HG03045 (cell line): ENCODE measurements around the gene FSIP1.

ENCODE experiments used
- ATAC-seq: cut with Tn5 transposase; IDR thresholded peaks from one replicate; pipeline ENCODE4 v1.9.1; 2021; ENCODE audit warnings: mild to moderate bottlenecking, moderate library complexity; ENCODE audit not compliant: unreplicated experiment

FSIP1 gene

DNA sequence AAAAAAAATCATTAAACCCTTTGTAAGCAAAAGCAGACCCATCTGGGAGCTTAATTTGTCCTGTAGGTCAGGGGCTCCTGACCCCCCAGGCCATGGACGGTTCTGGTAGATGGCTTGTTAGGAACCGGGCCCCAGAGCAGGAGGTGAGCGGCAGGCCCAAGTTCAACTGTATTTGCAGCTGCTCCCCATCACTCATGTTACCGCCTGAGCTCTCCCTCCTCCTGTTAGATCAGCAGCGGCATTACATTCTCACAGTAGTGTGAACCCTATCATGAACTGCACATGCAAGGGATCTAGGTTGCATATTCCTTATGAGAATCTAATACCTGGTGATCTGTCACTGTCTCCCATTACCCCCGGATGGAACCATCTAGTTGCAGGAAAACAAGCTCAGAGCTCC lies 60.7 kb downstream of the FSIP1 start:
- ATAC-seq = no peak

DNA sequence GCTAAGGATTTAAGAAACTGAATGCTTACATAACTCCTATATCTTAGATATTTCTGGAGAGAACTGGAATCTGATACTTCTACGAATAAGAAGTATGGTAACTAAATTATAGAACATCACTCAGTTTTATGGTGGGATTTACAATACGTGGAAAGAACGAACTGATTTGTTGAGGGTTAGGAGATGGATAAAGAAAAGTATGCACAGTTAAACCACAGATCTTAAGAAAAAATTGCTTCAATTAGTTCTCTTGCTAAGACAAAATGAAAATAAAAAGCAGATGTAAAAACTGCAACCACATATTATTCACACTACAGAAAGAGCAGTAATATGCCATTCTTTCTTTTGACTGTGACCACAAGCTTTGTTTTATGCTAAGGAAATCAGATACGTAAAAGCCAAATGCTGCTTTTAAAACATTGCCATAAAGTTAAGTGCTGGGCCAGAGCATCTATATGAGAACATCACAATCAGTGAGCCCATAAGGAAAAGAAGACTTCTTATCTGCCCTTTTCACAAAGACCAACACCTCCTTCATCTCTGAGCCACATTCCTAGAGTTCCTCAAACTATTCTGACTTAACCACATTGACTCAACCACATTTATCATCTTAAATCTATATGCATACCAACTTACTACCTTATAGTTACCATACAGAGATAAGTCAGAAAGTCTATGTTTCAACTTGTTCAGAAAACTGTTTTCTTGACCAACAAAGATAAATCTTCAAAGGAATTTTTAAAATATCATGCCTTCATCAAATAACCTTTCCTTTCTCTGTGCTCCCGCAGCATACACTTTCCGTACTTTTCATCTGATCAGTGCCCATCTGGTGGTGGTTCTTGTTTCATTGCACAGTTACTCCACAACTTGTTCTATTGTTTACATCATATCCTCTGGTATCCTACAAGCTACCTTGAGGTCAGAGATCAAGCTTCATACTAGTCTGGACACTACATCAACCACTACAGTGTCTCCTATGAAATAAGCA lies 61.7 kb downstream of the FSIP1 start:
- no peak for ATAC-seq

DNA sequence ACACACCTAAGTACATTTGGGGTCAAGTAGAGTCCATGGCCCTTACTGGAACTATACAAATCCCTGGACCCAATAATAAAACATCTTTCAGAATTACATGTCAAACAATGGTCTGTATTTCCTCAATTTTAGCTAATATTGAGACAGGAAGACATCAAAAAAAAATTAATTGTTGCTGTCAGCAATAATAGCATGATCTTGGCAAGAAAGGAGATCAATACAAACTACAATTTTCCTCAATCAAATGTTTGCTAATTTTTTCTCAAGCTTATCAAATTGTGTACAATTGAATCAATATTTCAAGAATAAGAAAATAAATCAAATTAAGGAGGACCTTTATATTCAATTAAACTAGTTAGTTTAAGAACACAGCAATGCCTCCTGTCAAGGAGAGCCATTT lies 62.6 kb downstream of the FSIP1 start:
- no peak for ATAC-seq

DNA sequence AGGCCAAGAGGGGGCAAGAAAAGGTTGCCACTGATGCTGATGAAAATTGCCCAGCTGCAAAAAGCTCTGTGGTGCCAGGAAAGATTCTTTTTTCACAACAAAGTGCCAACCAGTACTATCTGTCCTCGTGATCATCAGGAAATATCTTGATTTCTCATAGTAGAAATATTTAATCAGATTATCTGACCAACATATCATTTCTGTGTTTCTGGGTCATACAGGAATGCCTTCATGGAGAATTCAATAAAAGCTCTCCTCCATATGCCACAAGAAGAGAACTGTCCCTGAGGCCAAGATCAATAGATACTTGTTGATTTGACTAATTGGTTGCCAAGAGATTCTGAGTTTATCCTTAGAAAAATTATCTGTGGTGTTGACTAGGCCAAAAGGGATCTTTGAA lies 63.5 kb downstream of the FSIP1 start:
- no peak for ATAC-seq

DNA sequence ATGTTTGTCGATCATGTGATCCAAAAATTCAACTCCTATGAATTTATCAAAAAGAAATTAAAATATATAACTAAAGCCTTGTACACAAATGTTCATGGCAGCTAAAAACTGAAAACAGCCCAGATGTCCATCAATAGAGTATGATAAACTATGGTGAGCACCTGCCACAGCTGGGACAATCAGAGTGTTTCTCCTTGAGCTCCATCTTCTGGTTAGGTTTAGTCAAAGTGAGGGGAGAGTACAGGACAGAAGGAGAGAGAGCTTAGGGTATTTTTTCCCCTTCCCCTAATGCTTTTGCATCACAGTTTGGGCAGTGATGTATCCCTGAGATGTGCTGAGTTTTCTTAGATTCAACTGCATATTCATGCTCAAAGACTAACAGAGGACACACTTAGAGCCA lies 65.5 kb downstream of the FSIP1 start:
- ATAC-seq = no peak

DNA sequence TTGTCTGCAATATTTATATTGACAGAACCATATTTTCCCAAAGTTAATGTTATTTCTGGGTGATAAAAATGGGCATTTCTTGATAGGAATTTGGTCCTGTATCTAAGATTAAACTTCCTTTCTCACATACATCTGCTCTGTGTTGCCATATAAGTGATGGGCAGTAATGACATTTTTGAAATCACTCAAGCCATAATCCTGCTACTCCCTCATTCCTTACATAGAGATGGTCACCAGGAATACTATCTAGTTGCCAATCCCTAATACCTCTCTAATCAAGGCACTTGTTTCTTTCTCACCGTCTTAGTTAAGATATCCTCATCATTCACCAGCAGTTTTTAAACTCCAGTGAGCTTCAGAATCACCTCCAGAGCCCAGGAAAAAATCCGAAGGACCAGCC lies 68.4 kb downstream of the FSIP1 start:
- no peak for ATAC-seq

DNA sequence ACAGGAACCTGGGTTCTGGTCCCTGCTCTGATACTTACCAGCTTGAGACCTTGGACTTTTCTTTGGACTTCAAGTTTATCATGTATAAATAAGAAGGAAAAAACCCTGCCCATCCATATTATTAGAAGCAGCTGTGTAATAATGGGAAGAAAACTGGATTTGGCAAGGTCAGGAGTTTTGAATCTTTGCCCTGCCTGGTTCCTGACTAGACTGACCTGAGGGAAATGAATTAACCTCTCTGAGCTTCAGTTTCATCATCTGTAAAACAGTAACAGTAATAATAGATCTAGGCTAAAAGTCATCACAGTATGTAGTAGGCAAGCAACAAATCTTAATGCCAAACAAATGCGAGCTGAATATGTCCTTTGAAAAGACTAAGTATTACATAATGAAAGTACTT lies 68.8 kb downstream of the FSIP1 start:
- ATAC-seq = no peak

DNA sequence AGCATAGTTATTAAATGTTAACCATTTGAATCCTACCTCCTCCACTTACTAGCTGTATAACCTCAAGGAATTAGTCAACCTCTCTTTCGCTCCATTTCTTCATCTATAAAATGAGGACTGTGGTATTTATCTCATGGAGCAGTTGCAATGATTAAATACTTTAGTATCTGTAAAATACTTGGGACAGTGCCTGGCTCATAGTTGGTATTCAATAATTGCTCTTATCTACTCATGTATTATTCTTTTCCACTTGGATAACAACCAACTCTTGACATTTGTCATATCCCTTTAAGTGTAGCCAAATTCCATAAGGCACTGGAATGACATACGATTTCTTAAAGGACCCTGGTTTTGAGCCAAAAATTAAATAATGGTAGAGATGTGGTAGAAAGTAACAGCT lies 72.0 kb downstream of the FSIP1 start:
- no peak for ATAC-seq

DNA sequence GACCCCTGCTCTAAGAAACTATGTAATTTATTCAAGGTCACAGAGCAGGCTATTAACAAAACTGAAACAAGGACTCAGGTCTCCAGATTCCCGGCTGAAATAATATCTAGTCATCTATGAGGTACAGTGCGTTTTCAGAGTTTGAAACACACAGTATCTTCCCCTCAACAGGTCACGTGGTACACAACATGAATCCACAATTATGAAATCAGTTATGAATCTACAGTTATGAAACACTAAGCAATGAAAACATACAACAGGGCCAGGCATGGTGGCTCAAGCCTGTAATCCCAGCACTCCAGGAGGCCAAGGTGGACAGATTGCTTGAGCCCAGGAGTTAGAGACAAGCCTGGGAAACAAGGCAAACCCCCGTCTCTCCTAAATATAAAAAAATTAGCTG lies 72.7 kb downstream of the FSIP1 start:
- ATAC-seq = no peak

DNA sequence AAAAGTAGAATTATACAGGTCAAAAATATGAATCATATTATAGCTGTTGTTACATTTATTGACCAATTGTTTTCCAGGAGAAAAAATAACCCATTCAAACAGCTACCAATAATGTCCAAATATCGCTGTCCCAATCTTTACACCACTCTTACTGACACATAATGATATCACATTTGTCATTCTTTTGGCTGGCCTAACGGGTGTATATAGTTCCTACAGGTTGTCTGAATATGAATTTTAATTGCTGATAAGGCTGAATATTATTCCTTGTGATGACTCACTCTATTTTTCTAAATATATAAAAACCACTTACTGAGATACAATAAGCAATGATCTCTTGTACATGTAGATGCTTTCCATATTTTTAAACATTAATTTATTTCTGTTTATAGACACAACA lies 76.4 kb downstream of the FSIP1 start:
- ATAC-seq = no peak

DNA sequence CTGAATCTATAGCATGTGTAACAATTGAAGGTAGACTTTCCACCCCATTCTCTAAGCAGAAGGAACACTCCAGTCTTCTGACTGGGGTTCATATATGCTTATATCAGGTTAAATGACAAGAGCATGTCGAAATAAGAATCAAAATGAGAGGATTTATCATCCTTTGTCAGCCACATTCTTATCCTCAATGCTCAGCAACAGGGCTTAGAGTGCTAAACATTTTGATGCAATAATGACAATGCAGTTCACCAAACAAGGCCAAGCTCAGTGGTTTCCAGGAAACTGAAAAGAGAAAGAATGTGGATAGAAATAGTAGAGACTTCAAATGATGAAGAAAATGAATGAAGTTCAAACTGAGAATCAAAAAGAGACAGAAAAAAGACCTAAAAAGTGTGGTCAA lies 78.0 kb downstream of the FSIP1 start:
- no peak for ATAC-seq

DNA sequence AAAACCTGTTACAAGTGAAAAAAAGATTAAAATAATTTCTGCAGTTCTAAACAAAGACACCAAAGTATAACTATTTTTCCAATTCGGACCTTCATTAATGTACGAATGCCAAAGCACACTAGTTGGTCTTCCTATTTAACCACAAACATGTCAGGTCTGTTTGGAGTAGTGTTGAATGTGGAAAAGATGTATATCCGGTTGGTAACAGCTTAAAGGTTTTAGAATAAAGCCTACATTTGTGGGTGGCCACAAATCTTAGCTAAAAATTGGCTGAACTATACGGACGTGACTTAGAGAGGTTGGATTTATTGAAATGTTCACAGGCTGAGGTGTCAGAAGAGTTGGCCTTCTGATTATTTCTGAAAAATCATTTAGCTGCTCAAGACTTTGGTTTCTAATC lies 78.4 kb downstream of the FSIP1 start:
- no peak for ATAC-seq

DNA sequence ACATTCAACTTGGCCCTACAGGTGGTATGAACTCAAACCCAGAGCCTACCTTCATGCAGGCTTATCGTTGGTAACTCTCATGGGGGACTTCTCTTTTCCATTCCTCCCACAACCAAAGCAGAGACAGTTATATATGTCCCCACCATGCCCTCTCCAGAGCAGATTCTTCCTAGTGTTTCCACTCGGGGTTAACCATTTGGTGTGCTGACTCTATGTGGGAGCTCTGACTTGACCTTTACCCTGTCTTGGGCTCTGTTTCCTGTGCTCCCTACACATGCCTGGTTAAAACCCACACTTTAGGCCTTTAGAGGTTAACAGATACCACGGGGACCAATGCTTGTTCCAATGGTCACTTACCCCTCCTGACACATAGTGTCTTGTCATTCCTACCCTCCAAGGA lies 80.7 kb downstream of the FSIP1 start:
- ATAC-seq = no peak

DNA sequence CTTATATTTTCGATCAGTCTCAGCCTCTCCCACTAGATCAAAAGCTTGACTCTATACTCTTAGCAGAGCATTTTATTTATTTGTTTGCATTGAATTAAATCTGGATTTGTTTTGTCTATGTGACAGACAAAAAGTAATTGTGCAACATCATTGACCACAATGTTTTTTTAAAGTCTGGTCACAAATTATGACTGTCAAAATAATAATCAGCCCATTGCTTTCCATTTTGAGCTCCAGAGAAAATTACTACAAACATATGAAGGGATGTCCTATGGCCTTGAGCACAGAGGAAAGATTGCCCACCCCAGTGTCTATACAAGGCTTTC lies 82.3 kb downstream of the FSIP1 start:
- ATAC-seq = no peak

DNA sequence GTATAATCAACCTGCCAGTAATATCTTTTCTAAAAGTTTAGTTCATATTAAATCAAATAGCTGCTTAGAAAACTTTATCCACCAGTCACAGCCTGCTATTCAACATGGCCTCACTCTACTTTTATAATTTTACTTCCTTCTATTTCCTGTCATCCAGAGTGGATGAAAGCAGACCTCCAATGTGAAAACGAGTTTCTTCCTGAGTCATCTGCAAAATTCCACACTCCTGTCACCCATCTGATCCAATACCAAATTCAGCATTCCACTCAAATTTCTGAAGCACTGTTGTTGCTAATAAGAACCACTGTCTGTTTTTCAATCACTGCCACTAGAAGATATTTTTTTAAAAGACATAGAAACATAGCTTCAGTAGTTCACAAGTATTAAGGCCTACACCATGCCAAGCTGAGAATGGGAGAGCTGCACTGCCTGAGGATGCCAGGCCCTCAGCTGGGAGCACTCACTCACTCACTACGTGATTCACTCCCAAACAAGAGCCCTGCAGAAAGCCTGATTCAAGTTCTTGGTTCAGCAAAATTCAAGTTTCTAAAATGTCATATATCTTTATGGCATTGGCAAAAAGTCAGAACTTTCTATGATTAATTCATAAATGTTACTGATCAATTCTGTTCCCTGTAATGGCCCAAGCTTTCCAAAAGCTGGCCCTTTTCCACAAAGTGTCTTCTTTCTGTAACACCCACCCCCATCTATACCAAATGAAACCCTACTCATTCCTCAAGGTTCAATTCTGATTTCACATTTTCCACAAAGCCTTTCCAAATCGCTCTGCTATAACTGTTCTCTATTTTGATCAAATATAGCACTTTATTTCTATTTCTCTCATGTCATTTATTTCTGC lies 82.9 kb downstream of the FSIP1 start:
- no peak for ATAC-seq

DNA sequence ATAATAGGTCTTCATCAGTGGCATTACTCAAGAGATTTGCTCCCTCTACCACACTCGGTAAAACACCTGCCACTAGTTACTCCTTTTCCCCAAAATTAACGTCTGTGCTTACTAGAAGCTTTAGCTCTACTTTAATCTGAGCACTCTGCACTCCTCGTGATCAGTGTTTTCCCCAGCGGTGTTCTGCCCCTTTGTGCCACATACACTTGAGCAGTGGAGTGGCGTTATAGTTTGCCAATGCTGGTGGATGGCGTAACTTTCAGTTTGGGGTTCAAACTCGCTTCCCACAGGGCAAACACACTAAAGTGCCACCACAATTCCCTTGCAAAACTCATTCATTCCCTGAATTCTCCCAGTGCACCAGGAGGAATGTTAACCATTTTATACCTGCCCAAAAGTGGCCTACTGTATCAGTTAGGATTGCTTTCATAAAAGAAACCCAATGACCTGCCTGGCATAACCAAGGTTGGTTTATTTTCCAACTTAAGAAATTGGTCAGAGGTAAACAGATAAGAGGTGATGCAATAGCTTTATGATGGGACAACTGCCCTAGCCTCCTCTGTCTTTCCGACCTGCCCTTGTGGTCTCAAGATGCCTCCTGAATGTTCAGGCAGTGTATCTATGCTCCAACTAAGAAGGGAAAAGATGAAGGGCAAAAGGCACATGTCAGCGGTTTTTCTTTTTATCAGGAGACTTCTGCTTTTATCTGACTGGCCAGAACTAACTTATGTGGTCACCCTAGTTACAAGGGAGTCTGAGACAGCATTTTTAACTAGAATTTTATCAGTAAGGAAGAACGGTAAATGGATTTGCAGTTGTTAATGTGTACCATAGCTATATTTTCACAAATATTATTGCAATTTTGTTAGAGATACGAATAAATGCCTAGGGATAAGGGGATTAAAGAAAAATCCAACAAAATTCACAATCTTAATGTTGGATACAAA lies 83.9 kb downstream of the FSIP1 start:
- ATAC-seq = no peak

DNA sequence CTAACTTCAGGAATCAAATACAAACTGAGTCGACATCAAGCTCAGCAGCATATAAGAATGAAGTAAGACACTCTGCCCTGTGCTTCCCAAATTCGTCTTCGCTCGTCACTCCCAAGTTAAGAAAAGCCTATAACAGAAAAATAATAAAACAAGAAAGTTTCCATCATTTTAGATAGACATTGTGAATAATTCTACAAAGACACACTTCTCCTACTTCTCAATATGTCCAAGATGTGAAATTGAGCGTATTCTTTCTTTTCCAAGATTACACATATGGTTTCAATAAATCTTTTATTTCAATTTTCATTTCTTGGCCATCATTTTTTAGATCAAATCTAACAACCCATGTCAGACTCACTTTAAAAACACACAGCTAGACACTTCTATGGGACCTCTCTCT lies 85.1 kb downstream of the FSIP1 start:
- no peak for ATAC-seq

DNA sequence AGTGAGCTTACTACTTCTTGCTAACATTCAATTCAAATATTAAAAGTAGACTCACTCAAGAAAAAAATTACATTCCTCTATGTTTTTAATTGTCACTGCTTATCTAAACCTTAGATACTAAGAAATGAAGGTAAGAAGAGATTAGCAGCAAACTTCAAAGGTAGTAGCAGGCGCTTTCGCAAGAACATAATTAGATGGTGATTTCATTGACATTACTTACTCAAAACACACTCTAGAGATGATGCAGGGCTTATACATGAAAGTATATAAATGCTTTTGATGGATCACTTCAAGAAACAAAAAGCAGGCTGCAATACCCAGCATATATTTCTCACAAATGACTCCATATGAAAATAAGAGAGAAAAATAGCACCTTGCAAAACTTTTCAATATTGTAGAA lies 86.8 kb downstream of the FSIP1 start:
- ATAC-seq = no peak

DNA sequence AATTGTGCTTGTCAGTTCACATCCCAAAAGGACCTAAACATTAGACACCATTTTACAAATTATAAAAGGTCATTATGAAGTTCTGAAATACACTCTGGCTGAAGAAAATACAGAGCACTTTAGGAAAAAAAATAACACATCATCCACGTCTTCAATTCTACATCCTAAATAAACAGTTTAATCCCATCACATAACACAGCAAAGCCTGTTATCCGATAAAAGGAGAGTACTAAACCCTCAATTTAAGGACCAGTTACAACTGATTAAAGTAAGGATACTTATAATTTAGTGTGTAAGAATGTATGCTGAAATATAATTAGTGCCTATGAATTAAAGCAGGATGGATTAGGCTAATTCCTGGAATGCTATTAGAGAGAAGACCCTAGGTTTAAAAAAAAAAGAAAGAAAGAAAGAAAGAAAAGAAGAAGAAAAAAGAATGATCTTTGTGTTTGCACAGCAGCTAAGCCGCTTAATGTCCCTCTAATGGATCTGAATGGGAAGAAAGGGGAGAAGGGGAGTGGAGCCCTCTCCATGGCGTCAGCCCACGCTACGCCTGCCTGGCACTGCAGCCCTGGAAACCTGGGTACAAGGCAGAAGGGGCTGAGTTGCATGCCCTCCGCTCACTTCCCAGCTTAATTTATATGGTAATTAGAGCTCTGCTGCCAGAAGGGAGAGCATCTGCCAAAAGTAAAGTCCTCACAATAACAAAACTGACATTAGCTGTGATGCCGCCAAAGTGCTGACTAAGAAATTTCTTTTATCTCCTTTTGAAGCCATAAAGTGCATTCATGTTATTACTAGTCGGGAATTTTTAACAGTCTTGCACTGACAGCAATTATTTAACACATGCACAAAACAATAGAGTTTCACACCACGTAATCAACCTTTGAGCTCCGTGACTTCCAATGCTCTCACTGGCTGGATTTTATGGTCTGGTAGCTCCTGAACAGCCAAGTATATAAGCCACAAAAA lies 90.0 kb downstream of the FSIP1 start:
- no peak for ATAC-seq
